SK-N-SH treated with all-trans-retinoic acid at 6 μM for 48 hours (cell line): Measurements from ENCODE around the gene LRBA.

ENCODE experiments used
- ATAC-seq: fragments of 200-7000 bp; cut with Tn5 transposase; 3 replicates; pipeline ENCODE4 v1.9.1; 2020; ENCODE audit warnings: mild to moderate bottlenecking, moderate library complexity
- ARNTL ChIP-seq: fragments of 450-650 bp; formaldehyde crosslinking; IDR thresholded peaks from 2 replicates; pipeline ENCODE4 v1.5.0; 2020; ENCODE audit warnings: low read depth, mild to moderate bottlenecking, moderate library complexity, borderline replicate concordance
- BACH2 ChIP-seq: fragments of 250-450 bp; sonication (Bioruptor Pico); IDR thresholded peaks from 2 replicates; pipeline ENCODE4 v1.9.0; 2021; ENCODE audit warnings: mild to moderate bottlenecking, borderline replicate concordance
- CSDC2 ChIP-seq: fragments of 250-450 bp; sonication (Bioruptor Pico); IDR thresholded peaks from 2 replicates; pipeline ENCODE4 v1.5.0; 2020; ENCODE audit warnings: mild to moderate bottlenecking, moderate library complexity
- ESRRG ChIP-seq: fragments of 250-450 bp; sonication (Bioruptor Pico); IDR thresholded peaks from 2 replicates; pipeline ENCODE4 v1.6.1; 2021; ENCODE audit warnings: mild to moderate bottlenecking
- GLIS3 ChIP-seq: fragments of 250-450 bp; sonication (Bioruptor Pico); IDR thresholded peaks from 2 replicates; pipeline ENCODE4 v1.5.0; 2020; ENCODE audit warnings: mild to moderate bottlenecking, moderate library complexity
- ISL1 ChIP-seq: fragments of 250-450 bp; sonication (Bioruptor Pico); IDR thresholded peaks from 2 replicates; pipeline ENCODE4 v2.1.2; 2022; ENCODE audit warnings: mild to moderate bottlenecking, moderate library complexity
- OSR1 ChIP-seq: fragments of 250-450 bp; sonication (Bioruptor Pico); IDR thresholded peaks from 2 replicates; pipeline ENCODE4 v1.8.0; 2022; ENCODE audit warnings: moderate library complexity, mild to moderate bottlenecking, inconsistent platforms
- PPARA ChIP-seq: fragments of 250-450 bp; sonication (Bioruptor Pico); IDR thresholded peaks from 2 replicates; pipeline ENCODE4 v1.5.0; 2020; ENCODE audit warnings: mild to moderate bottlenecking, borderline replicate concordance
- RARB ChIP-seq: fragments of 250-450 bp; sonication (Bioruptor Pico); IDR thresholded peaks from 2 replicates; pipeline ENCODE4 v1.8.0; 2021; ENCODE audit warnings: mild to moderate bottlenecking, moderate library complexity
- SNAI2 ChIP-seq: fragments of 250-450 bp; sonication (Bioruptor Pico); IDR thresholded peaks from 2 replicates; pipeline ENCODE4 v1.5.0; 2020; ENCODE audit warnings: mild to moderate bottlenecking, moderate library complexity
- TCF4 ChIP-seq: fragments of 250-450 bp; sonication (Bioruptor Pico); IDR thresholded peaks from 2 replicates; pipeline ENCODE4 v1.8.0; 2021; ENCODE audit warnings: mild to moderate bottlenecking, moderate library complexity, borderline replicate concordance
- TOX ChIP-seq: fragments of 250-450 bp; sonication (Bioruptor Pico); IDR thresholded peaks from 2 replicates; pipeline ENCODE4 v1.8.0; 2021; ENCODE audit warnings: mild to moderate bottlenecking, moderate library complexity, borderline replicate concordance
- ZC3H10 ChIP-seq: fragments of 250-450 bp; sonication (Bioruptor Pico); IDR thresholded peaks from 2 replicates; pipeline ENCODE4 v1.5.1; 2021; ENCODE audit warnings: mild to moderate bottlenecking, moderate library complexity
- ZFP3 ChIP-seq: fragments of 250-450 bp; sonication (Bioruptor Pico); IDR thresholded peaks from 2 replicates; pipeline ENCODE4 v1.5.0; 2020; ENCODE audit warnings: mild to moderate bottlenecking, moderate library complexity
- ZFP30 ChIP-seq: fragments of 450-650 bp; formaldehyde crosslinking; IDR thresholded peaks from 2 replicates; pipeline ENCODE4 v1.5.0; 2022; ENCODE audit warnings: mild to moderate bottlenecking, moderate library complexity
- ZNF565 ChIP-seq: fragments of 450-650 bp; formaldehyde crosslinking; conservative IDR thresholded peaks from 2 replicates; pipeline ENCODE4 v1.5.0; 2020; ENCODE audit warnings: low read depth, mild to moderate bottlenecking, moderate library complexity
- ZNF70 ChIP-seq: fragments of 450-650 bp; formaldehyde crosslinking; IDR thresholded peaks from 2 replicates; pipeline ENCODE4 v1.5.0; 2020; ENCODE audit warnings: mild to moderate bottlenecking, moderate library complexity
- ZNF8 ChIP-seq: fragments of 450-650 bp; formaldehyde crosslinking; IDR thresholded peaks from 2 replicates; pipeline ENCODE4 v1.5.0; 2020; ENCODE audit warnings: mild to moderate bottlenecking, moderate library complexity
- TF ChIP-seq, protein P1 (sequence below): fragments of 250-450 bp; sonication (Bioruptor Pico); IDR thresholded peaks from 2 replicates; pipeline ENCODE4 v1.8.0; 2020; ENCODE audit warnings: mild to moderate bottlenecking, moderate library complexity, borderline replicate concordance
- TF ChIP-seq, protein P2 (sequence below): fragments of 250-450 bp; sonication (Bioruptor Pico); IDR thresholded peaks from 2 replicates; pipeline ENCODE4 v1.8.0; 2021; ENCODE audit warnings: low read depth, mild to moderate bottlenecking, moderate library complexity, borderline replicate concordance
- TF ChIP-seq, protein P3 (sequence below): fragments of 250-450 bp; sonication (Bioruptor Pico); IDR thresholded peaks from 2 replicates; pipeline ENCODE4 v1.5.0; 2020; ENCODE audit warnings: mild to moderate bottlenecking, moderate library complexity
- TF ChIP-seq, protein P4 (sequence below): fragments of 250-450 bp; sonication (Bioruptor Pico); IDR thresholded peaks from 2 replicates; pipeline ENCODE4 v1.5.1; 2021; ENCODE audit warnings: mild to moderate bottlenecking, moderate library complexity

The LRBA gene

DNA sequence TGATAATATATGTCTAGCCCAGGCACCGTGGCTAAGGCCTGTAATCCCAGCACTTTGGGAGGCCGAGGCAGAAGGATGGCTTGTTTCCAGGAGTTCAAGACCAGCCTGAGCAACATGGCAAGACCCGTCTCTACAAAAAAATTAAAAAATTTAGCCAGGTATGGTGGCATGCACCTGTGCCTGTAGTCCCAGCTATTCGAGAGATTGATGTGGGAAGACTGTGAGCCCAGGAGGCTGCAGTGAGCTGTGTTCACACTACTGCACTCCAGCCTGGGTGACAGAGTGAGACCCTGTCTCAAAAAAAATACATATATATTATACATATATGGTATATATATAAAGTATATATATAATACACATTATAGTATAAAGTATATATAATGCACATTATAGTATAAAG lies 595.1 kb downstream of the LRBA start:
- ATAC-seq, result no peak
- TF ChIP-seq, protein P1, sequence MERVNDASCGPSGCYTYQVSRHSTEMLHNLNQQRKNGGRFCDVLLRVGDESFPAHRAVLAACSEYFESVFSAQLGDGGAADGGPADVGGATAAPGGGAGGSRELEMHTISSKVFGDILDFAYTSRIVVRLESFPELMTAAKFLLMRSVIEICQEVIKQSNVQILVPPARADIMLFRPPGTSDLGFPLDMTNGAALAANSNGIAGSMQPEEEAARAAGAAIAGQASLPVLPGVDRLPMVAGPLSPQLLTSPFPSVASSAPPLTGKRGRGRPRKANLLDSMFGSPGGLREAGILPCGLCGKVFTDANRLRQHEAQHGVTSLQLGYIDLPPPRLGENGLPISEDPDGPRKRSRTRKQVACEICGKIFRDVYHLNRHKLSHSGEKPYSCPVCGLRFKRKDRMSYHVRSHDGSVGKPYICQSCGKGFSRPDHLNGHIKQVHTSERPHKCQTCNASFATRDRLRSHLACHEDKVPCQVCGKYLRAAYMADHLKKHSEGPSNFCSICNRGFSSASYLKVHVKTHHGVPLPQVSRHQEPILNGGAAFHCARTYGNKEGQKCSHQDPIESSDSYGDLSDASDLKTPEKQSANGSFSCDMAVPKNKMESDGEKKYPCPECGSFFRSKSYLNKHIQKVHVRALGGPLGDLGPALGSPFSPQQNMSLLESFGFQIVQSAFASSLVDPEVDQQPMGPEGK, result no peak
- TF ChIP-seq ZC3H10 (CRISPR knock-in tag) (no peak), TOX (no peak), GLIS3 (CRISPR knock-in tag) (no peak), ZFP30 (CRISPR knock-in tag) (no peak), ESRRG (CRISPR knock-in tag) (no peak), ISL1 (CRISPR knock-in tag) (no peak), ZNF8 (CRISPR knock-in tag) (no peak), BACH2 (no peak), ZNF70 (CRISPR knock-in tag) (no peak), ZNF565 (no peak)
- TF ChIP-seq, protein P2, sequence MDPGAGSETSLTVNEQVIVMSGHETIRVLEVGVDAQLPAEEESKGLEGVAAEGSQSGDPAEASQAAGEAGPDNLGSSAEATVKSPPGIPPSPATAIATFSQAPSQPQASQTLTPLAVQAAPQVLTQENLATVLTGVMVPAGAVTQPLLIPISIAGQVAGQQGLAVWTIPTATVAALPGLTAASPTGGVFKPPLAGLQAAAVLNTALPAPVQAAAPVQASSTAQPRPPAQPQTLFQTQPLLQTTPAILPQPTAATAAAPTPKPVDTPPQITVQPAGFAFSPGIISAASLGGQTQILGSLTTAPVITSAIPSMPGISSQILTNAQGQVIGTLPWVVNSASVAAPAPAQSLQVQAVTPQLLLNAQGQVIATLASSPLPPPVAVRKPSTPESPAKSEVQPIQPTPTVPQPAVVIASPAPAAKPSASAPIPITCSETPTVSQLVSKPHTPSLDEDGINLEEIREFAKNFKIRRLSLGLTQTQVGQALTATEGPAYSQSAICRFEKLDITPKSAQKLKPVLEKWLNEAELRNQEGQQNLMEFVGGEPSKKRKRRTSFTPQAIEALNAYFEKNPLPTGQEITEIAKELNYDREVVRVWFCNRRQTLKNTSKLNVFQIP (CRISPR knock-in tag), result no peak
- TF ChIP-seq, protein P3, sequence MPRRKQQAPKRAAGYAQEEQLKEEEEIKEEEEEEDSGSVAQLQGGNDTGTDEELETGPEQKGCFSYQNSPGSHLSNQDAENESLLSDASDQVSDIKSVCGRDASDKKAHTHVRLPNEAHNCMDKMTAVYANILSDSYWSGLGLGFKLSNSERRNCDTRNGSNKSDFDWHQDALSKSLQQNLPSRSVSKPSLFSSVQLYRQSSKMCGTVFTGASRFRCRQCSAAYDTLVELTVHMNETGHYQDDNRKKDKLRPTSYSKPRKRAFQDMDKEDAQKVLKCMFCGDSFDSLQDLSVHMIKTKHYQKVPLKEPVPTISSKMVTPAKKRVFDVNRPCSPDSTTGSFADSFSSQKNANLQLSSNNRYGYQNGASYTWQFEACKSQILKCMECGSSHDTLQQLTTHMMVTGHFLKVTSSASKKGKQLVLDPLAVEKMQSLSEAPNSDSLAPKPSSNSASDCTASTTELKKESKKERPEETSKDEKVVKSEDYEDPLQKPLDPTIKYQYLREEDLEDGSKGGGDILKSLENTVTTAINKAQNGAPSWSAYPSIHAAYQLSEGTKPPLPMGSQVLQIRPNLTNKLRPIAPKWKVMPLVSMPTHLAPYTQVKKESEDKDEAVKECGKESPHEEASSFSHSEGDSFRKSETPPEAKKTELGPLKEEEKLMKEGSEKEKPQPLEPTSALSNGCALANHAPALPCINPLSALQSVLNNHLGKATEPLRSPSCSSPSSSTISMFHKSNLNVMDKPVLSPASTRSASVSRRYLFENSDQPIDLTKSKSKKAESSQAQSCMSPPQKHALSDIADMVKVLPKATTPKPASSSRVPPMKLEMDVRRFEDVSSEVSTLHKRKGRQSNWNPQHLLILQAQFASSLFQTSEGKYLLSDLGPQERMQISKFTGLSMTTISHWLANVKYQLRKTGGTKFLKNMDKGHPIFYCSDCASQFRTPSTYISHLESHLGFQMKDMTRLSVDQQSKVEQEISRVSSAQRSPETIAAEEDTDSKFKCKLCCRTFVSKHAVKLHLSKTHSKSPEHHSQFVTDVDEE (CRISPR knock-in tag), result no peak
- TF ChIP-seq, protein P4, sequence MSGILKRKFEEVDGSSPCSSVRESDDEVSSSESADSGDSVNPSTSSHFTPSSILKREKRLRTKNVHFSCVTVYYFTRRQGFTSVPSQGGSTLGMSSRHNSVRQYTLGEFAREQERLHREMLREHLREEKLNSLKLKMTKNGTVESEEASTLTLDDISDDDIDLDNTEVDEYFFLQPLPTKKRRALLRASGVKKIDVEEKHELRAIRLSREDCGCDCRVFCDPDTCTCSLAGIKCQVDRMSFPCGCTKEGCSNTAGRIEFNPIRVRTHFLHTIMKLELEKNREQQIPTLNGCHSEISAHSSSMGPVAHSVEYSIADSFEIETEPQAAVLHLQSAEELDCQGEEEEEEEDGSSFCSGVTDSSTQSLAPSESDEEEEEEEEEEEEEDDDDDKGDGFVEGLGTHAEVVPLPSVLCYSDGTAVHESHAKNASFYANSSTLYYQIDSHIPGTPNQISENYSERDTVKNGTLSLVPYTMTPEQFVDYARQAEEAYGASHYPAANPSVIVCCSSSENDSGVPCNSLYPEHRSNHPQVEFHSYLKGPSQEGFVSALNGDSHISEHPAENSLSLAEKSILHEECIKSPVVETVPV (CRISPR knock-in tag), result no peak

DNA sequence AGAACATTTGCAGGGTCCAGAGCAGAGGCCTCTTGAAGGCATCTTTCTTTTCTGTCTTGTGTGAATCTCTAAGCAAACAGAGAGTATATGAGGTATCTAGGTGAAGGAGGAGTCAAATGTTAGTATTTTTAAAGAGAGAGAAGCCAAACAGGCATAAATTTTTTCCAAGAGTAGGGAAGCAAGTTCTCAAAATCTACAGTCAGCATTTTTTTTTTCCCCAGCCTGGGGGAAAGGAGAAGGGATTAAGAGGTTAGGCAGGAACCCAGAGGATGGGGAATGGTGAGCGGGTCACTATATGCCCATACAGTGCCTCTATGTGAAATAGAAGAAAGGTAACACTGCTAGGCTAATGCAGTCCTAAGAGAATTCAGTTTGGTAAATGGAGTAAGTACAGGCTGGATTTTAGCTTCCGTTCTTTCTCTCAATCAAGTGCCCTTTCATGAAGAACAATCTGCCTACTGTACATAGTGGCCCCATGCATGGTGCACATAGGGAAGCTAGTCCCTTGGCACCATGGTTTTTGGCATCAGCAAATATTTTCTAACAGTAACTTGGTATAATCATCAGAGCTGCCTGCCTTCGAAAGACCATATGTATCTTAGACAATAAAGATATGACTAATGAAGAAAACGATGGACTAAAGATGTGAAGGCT lies 596.2 kb downstream of the LRBA start:
- ATAC-seq, result no peak
- TF ChIP-seq TOX (no peak), ZC3H10 (CRISPR knock-in tag) (no peak), ZNF8 (CRISPR knock-in tag) (no peak), SNAI2 (CRISPR knock-in tag) (no peak), ZFP30 (CRISPR knock-in tag) (no peak), ARNTL (CRISPR knock-in tag) (no peak), PPARA (no peak), OSR1 (CRISPR knock-in tag) (no peak), CSDC2 (CRISPR knock-in tag) (no peak), ZFP3 (CRISPR knock-in tag) (no peak), BACH2 (no peak), GLIS3 (CRISPR knock-in tag) (no peak), RARB (CRISPR knock-in tag) (no peak), TCF4 (no peak), ESRRG (CRISPR knock-in tag) (no peak)
- TF ChIP-seq, protein P3 (CRISPR knock-in tag), result no peak
- TF ChIP-seq, protein P4 (CRISPR knock-in tag), result no peak
- TF ChIP-seq, protein P2 (CRISPR knock-in tag), result no peak
- TF ChIP-seq, protein P1, result no peak
- TF ChIP-seq, all 23 proteins: peak for 0
